GM18873 (cell line): ENCODE measurements around the gene RAP1GAP2.
"Not testable (repeated sequence)": the region's sequence is repeated elsewhere in the genome, so short reads cannot be mapped to it uniquely, and the experiment has no call there.

Experiments used
- ATAC-seq: cut with Tn5 transposase; IDR thresholded peaks from one replicate; pipeline ENCODE4 v1.9.1; 2021; ENCODE audit warnings: mild to moderate bottlenecking, moderate library complexity, moderate number of reproducible peaks; ENCODE audit not compliant: unreplicated experiment, low FRiP score

RAP1GAP2 gene

GRCh38 chr17:2878751-2879254 lies 82.6 kb downstream of the RAP1GAP2 start:
- ATAC-seq, result no peak

GRCh38 chr17:2880050-2880449 lies 83.8 kb downstream of the RAP1GAP2 start:
- ATAC-seq, result no peak

GRCh38 chr17:2881295-2881694 lies 85.1 kb downstream of the RAP1GAP2 start:
- no peak for ATAC-seq

GRCh38 chr17:2883544-2884213 lies 87.4 kb downstream of the RAP1GAP2 start:
- no peak for ATAC-seq

- no peak for ATAC-seq
Measured at GRCh38 chr17:2885733-2886132, 89.5 kb downstream of the RAP1GAP2 start.

GRCh38 chr17:2888326-2888725 lies 92.1 kb downstream of the RAP1GAP2 start:
- ATAC-seq, result no peak

- no peak for ATAC-seq
Measured at GRCh38 chr17:2889256-2889655, 93.0 kb downstream of the RAP1GAP2 start.

- not testable (repeated sequence) for ATAC-seq
Measured at GRCh38 chr17:2890778-2891177, 94.5 kb downstream of the RAP1GAP2 start.

GRCh38 chr17:2892305-2892971 lies 96.2 kb downstream of the RAP1GAP2 start:
- ATAC-seq, result no peak

- ATAC-seq, result no peak
Measured at GRCh38 chr17:2893422-2893914, 97.2 kb downstream of the RAP1GAP2 start.

GRCh38 chr17:2894782-2895181 lies 98.5 kb downstream of the RAP1GAP2 start:
- no peak for ATAC-seq

- no peak for ATAC-seq
Measured at GRCh38 chr17:2897605-2898004, 101.4 kb downstream of the RAP1GAP2 start.

GRCh38 chr17:2898255-2898926 lies 102.2 kb downstream of the RAP1GAP2 start:
- ATAC-seq, result no peak

- ATAC-seq, result no peak
Measured at GRCh38 chr17:2899906-2900305, 103.7 kb downstream of the RAP1GAP2 start.

- ATAC-seq, result no peak
Measured at GRCh38 chr17:2900842-2901241, 104.6 kb downstream of the RAP1GAP2 start.

- no peak for ATAC-seq
Measured at GRCh38 chr17:2901582-2901981, 105.3 kb downstream of the RAP1GAP2 start.

GRCh38 chr17:2902546-2902945 lies 106.3 kb downstream of the RAP1GAP2 start:
- ATAC-seq, result no peak

GRCh38 chr17:2903193-2903974 lies 107.1 kb downstream of the RAP1GAP2 start:
- no peak for ATAC-seq

GRCh38 chr17:2904135-2904534 lies 107.9 kb downstream of the RAP1GAP2 start:
- no peak for ATAC-seq

GRCh38 chr17:2905269-2905668 lies 109.0 kb downstream of the RAP1GAP2 start:
- no peak for ATAC-seq
